Right lobe of liver (tissue), 6 donors: ENCODE data around the gene CDYL. TPM values are rescaled to one million over a fixed set of nuclear protein-coding genes. Genes with fewer than 3 reads are reported as not detected.
A peak's percentile ranks its signal among the peaks of the same experiment; 100 is the strongest.

Experiments
- ATAC-seq, 4 donors: fragments of 200-7000 bp; cut with Tn5 transposase; one replicate each; pipeline ENCODE4 v1.9.1; 2020; ENCODE audit warnings: mild to moderate bottlenecking in 4 of 4, moderate library complexity in 4 of 4
- DNase-seq, 3 donors: peaks; one replicate each; pipeline ENCODE4 v3.0.0-alpha.2; 2020
- H3K27ac ChIP-seq, 3 donors: fragments of 200-600 bp; one replicate each; pipeline ENCODE4 v1.8.0; 2022
- H3K27me3 ChIP-seq, 2 donors: fragments of 200-600 bp; one replicate each; pipeline ENCODE4 v1.8.0; 2022
- H3K36me3 ChIP-seq, 4 donors: fragments of 200-600 bp; sonication (generic) in 1 of 4; one replicate each; pipeline versions ENCODE4 v1.5.1 to v1.8.0; 2017 to 2022; ENCODE audit warnings: control low read depth in 1 of 4
- H3K4me1 ChIP-seq, 4 donors: fragments of 200-600 bp; sonication (generic) in 1 of 4; one replicate each; pipeline versions ENCODE4 v1.5.1 to v1.8.0; 2017 to 2022; ENCODE audit warnings: control low read depth in 1 of 4
- H3K4me3 ChIP-seq, 3 donors: fragments of 200-600 bp; one replicate each; pipeline ENCODE4 v1.8.0; 2022
- H3K9me3 ChIP-seq, 4 donors: fragments of 200-600 bp; sonication (generic) in 1 of 4; one replicate each; pipeline versions ENCODE4 v1.5.1 to v1.8.0; 2017 to 2022; ENCODE audit warnings: control low read depth in 1 of 4
- POLR2A ChIP-seq: fragments of 450-650 bp; IDR thresholded peaks from one replicate; pipeline ENCODE4 v1.6.1; 2017; ENCODE audit warnings: antibody characterized with exemption, mild to moderate bottlenecking
- WGBS: methylation state at CpG from one replicate; pipeline ENCODE4 v1.1.6; 2018; ENCODE audit warnings: low coverage, low lambda C conversion rate; ENCODE audit not compliant: insufficient coverage; ENCODE audit errors: missing lambda C conversion rate; 5-methylcytosine and 5-hydroxymethylcytosine counted together
- intact Hi-C, 2 donors: fragments of 100-400 bp; cut with DNase I; formaldehyde crosslinking; loops; one replicate each; pipeline versions ENCODE4 v1.11.2 to v1.14.1; 2022
- total RNA-seq, 6 experiments: library from RNA; depleted of rRNA in 2 of 6; stranded (reverse); fragments of >200 nt in 2 of 6; fragmentation: NEBNext Ultra II Directional in 3 of 6; extraction: Animal tissue kit (Norgen Biotek cat#: 25700) in 3 of 6; gene quantifications; one replicate each; pipeline versions ENCODE4 v1.1.0 to v1.2.4, GENCODE V29; 2016 to 2023
- TF ChIP-seq, protein P1 (sequence below), 4 donors: fragments of 200-600 bp in 3 of 4; fragments of 450-650 bp in 1 of 4; IDR thresholded peaks; one replicate each; pipeline versions ENCODE4 v1.5.1 to v1.8.0; 2016 to 2022; ENCODE audit warnings: antibody characterized with exemption in 4 of 4, mild to moderate bottlenecking in 2 of 4
- donor health status: DM: no; HTN: yes; CAD: no.
- donor health status: DM: no; HTN: no; CAD: no.
- donor health status: DM: no; HTN: no; CAD: no.
- donor health status: DM: no; HTN: yes; CAD: no.
- donor health status: DM: no; HTN: yes; CAD: no.

The CDYL gene
- total RNA-seq, 6 experiments from 2014 or later = 5.0 to 16.1 (median 13.1) TPM

DNA sequence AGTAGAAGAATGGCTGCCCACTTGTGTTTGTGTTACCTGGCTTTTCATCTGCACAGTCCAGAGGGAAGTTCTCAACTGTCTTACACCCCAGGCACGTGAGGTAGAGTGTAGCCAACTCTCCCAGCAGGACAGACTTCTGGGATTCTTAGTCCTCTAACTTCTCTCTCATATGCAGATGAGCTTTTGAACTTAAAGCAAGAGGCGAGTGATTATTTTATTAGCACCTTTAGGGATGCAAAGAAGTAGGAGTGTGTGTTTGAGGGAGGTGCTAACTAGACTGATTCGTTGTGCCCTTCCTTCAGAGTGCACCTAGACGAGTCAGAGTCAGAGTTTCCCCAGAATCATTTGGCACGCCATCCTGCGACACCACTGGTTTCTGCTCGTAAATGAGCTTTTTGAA, 10.8 kb downstream of the CDYL start:
- Histone ChIP-seq H3K27ac (no peak overlapping the region), H3K4me1 (peaks cover 0 to 3% (median 0%) of the 10 kb centered on the region in 4 donors), H3K4me3 (no peak overlapping the region), H3K36me3 (no peaks in the 10 kb centered on the region), H3K27me3 (no peaks in the 10 kb centered on the region), H3K9me3 (no peaks in the 10 kb centered on the region)
- intact Hi-C loops = no loop called here
- TF ChIP-seq POLR2A = no peak
- TF ChIP-seq, protein P1, sequence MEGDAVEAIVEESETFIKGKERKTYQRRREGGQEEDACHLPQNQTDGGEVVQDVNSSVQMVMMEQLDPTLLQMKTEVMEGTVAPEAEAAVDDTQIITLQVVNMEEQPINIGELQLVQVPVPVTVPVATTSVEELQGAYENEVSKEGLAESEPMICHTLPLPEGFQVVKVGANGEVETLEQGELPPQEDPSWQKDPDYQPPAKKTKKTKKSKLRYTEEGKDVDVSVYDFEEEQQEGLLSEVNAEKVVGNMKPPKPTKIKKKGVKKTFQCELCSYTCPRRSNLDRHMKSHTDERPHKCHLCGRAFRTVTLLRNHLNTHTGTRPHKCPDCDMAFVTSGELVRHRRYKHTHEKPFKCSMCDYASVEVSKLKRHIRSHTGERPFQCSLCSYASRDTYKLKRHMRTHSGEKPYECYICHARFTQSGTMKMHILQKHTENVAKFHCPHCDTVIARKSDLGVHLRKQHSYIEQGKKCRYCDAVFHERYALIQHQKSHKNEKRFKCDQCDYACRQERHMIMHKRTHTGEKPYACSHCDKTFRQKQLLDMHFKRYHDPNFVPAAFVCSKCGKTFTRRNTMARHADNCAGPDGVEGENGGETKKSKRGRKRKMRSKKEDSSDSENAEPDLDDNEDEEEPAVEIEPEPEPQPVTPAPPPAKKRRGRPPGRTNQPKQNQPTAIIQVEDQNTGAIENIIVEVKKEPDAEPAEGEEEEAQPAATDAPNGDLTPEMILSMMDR (IDR thresholded peaks at IDR 0.05) = no peak
- WGBS = 74% methylated on average over 6 of the region's 7 CpGs
- ATAC-seq = no peak
- DNase-seq = no peak

DNA sequence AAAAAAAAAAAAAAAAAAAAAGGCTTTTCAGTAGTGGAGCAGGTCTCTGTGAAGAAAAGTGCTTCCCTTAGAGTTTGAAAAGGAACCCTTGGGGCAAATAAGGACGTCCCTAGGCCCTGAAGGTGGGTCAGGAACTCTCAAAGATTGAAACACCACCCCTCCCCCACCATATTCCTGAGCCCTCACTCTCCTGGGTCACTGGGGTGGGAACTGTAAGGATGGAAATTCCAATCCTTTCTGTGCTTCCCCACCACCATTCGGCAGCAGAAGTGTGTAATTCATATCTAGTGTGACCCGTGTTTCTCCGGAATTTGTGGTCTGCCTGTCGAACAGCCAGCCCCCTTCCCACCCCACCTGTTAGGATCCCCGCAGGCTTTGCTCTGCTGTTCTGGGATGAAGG, 12.3 kb downstream of the CDYL start:
- intact Hi-C loops = no loop called here
- no peak for TF ChIP-seq POLR2A
- TF ChIP-seq, protein P1 (IDR thresholded peaks at IDR 0.05) = no peak
- Histone ChIP-seq H3K4me3 (no peak overlapping the region), H3K4me1 (no peaks in the 10 kb centered on the region), H3K36me3 (no peaks in the 10 kb centered on the region), H3K27ac (no peak overlapping the region), H3K9me3 (no peaks in the 10 kb centered on the region), H3K27me3 (no peaks in the 10 kb centered on the region)
- WGBS = 83% methylated on average over 1 of the region's 6 CpGs
- DNase-seq (no peak), ATAC-seq (no peak)

DNA sequence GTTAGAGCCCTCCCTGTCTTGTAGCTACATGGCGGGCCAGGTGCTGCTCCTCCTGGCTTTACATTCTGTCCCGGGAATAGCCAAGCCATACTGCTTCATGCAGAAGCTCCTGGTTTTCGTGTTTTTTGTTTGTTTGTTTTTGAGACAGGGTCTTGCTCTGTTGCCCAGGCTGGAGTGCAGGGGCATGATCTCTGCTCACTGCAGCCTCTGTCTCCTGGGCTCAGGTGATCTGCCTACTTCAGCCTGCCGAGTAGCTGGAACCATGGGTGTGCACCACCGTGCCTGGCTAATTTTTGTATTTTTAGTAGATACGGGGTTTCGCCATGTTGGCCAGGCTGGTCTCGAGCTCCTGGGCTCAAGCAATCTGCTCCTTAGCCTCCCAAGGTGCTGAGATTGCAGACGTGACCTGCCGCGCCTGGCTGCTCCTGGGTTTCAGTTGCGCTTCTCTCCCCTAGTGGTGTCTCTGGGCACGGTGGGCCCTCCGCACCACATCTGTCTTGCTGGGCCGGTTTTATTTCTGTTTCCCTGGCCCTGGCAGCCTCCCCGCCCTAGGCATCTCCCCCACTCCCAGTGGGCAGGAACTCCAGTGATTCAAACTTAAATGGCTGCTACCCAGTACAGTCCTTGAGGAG, 12.9 kb downstream of the CDYL start:
- intact Hi-C loops = no loop called here
- WGBS = 82% methylated on average over 11 of the region's 16 CpGs
- ATAC-seq = no peak

DNA sequence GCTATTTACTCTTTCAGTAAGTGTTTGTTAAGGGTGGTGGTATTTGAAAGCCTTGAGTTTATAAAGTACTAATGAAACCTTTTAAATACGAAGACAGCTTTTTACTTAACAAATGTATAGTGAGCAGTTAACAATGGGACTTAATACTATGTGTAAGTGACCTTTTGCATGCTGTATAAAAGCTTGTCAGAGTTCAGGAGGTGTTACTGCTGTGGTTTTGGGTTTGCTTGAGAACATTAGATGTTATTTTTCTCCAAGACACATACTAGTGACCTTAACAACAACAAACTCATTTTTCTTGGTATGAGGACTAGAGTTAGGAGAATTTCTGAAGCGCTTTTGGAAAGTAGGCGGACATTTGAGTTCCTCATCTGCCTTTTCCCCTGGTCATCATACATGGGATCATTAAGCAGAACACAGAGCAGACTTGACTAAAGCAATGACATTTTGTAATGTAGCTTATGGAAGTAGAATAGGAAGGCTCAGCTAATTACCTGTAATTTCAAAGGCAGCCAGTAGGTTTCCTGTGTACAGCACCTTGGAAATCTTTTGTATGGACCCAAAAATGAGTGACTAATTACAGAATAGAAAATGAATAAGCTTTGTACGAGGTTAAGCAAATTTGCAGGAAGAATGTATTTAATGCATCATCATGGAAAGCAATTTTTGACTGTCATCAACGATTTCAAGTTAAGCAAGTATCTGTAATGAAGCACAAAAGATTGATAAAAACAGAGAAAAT, 14.1 kb downstream of the CDYL start:
- no peak for DNase-seq
- no peaks in the 10 kb centered on the region for H3K27me3 ChIP-seq
- no peak overlapping the region for H3K27ac ChIP-seq
- intact Hi-C loops = no loop called here
- H3K36me3 ChIP-seq = no peaks in the 10 kb centered on the region
- H3K4me3 ChIP-seq = no peak overlapping the region
- WGBS = 73% methylated on average over 5 of the region's 5 CpGs
- no peak for ATAC-seq
- no peaks in the 10 kb centered on the region for H3K9me3 ChIP-seq
- TF ChIP-seq, protein P1 (IDR thresholded peaks at IDR 0.05) = peak in 1 of 4 donors; percentile 8
- no peak for TF ChIP-seq POLR2A
- no peaks in the 10 kb centered on the region for H3K4me1 ChIP-seq

More for the DNA sequence above, 12.9 kb downstream of the CDYL start:
- DNase-seq = no peak
- no peaks in the 10 kb centered on the region for H3K36me3 ChIP-seq
- no peak overlapping the region for H3K27ac ChIP-seq
- no peak overlapping the region for H3K4me3 ChIP-seq
- no peaks in the 10 kb centered on the region for H3K9me3 ChIP-seq
- TF ChIP-seq, protein P1 (IDR thresholded peaks at IDR 0.05) = no peak
- H3K27me3 ChIP-seq = no peaks in the 10 kb centered on the region
- H3K4me1 ChIP-seq = no peaks in the 10 kb centered on the region
